Measurements from ENCODE around the gene MYL7.
"Not testable (repeated sequence)": the region's sequence is repeated elsewhere in the genome, so short reads cannot be mapped to it uniquely, and the experiment has no call there.

MYL7 gene

GRCh38 chr7:44128721-44129582 lies 12.2 kb downstream of the MYL7 start:
- ATAC-seq, result no peak

- no peak for ATAC-seq
Observed at GRCh38 chr7:44127161-44127560, 14.0 kb downstream of the MYL7 start.

- not testable (repeated sequence) for ATAC-seq
Observed at GRCh38 chr7:44126574-44126973, 14.6 kb downstream of the MYL7 start.

GRCh38 chr7:44124822-44125202 lies 16.3 kb downstream of the MYL7 start:
- no peak for ATAC-seq

- peak; percentile 99 to 100 for ATAC-seq
Observed at GRCh38 chr7:44123190-44124003, 17.7 kb downstream of the MYL7 start, which contains the start of gene POLD2. TSS of gene POLD2 (minus strand) at chr7:44123548. CDS start at chr7:44122053, 1,495 bp downstream.

- no peak for ATAC-seq
Observed at GRCh38 chr7:44122529-44122928, 18.6 kb downstream of the MYL7 start.

- ATAC-seq, result no peak
Observed at GRCh38 chr7:44121761-44122420, 19.2 kb downstream of the MYL7 start.

- ATAC-seq, result no peak
Observed at GRCh38 chr7:44120395-44120794, 20.7 kb downstream of the MYL7 start.

GRCh38 chr7:44119829-44120380 lies 21.2 kb downstream of the MYL7 start:
- ATAC-seq, result no peak

GRCh38 chr7:44117801-44118429 lies 23.2 kb downstream of the MYL7 start:
- ATAC-seq, result no peak

GRCh38 chr7:44116789-44117666 lies 24.1 kb downstream of the MYL7 start:
- no peak for ATAC-seq

- no peak for ATAC-seq
Observed at GRCh38 chr7:44116087-44116788, 24.9 kb downstream of the MYL7 start.

- ATAC-seq, result no peak
Observed at GRCh38 chr7:44114586-44115310, 26.4 kb downstream of the MYL7 start.

GRCh38 chr7:44113764-44114354 lies 27.3 kb downstream of the MYL7 start:
- no peak for ATAC-seq

GRCh38 chr7:44112997-44113763 lies 28.0 kb downstream of the MYL7 start:
- ATAC-seq, result no peak

GRCh38 chr7:44112231-44112996 lies 28.7 kb downstream of the MYL7 start:
- no peak for ATAC-seq

- ATAC-seq, result no peak
Observed at GRCh38 chr7:44111761-44112160, 29.4 kb downstream of the MYL7 start.

Data from activated CD4-positive, CD25-positive, alpha-beta regulatory T cell treated with anti-CD3 and anti-CD28 coated beads, Interleukin-2, amount 50 U/mL, for 24 hours (primary cell).